Smooth muscle cell of trachea (primary cell): ENCODE data around the gene IFNA6. TPM values are rescaled to one million over a fixed set of nuclear protein-coding genes. Genes with fewer than 3 reads are reported as not detected.

Experiments
- total RNA-seq: library from RNA; depleted of rRNA; stranded (reverse); fragments of >200 nt; gene quantifications from 2 replicates; pipeline ENCODE4 v1.2.1, GENCODE V29; 2014

IFNA6 gene
- total RNA-seq = not detected in 2 replicates

GRCh38 chr9:21350787-21351186 is at the start of gene IFNA6:
Gene IFNA6 (minus strand): TSS chr9:21350887. CDS start chr9:21350887, 0 bp downstream.

GRCh38 chr9:21385131-21385670 is 34.5 kb upstream of the IFNA6 start, which contains the start of gene IFNA2:
Gene IFNA2 (minus strand): TSS chr9:21385398. CDS start chr9:21385329, 69 bp downstream.

GRCh38 chr9:21367957-21368356 is 17.3 kb upstream of the IFNA6 start, which contains the start of gene IFNA13:
Gene IFNA13 (minus strand): TSS chr9:21368057. CDS start chr9:21368010, 47 bp downstream.

GRCh38 chr9:21334701-21335632 is 15.7 kb downstream of the IFNA6 start, which contains the start of gene KLHL9:
Gene KLHL9 (minus strand): TSS chr9:21335404. CDS start chr9:21334859, 545 bp downstream.

GRCh38 chr9:21305213-21305612 is 45.5 kb downstream of the IFNA6 start, which contains the start of gene IFNA5:
Gene IFNA5 (minus strand): TSS chr9:21305313. CDS start chr9:21305256, 57 bp downstream.

Other genes with a start within 250 kb of the IFNA6 start
- gene IFNW1, start 209.1 kb downstream of the IFNA6 start, total RNA-seq = not detected in 2 replicates
- not detected in 2 replicates for gene IFNA21, start 184.2 kb downstream of the IFNA6 start, total RNA-seq
- gene IFNA4, start 163.3 kb downstream of the IFNA6 start, total RNA-seq = not detected in 2 replicates
- not detected in 2 replicates for gene IFNA7, start 148.7 kb downstream of the IFNA6 start, total RNA-seq
- gene IFNA10, start 143.7 kb downstream of the IFNA6 start, total RNA-seq = not detected in 2 replicates
- gene IFNA16, start 133.6 kb downstream of the IFNA6 start, total RNA-seq = not detected in 2 replicates
- not detected in 2 replicates for gene IFNA17, start 122.7 kb downstream of the IFNA6 start, total RNA-seq
- gene IFNA14, start 110.9 kb downstream of the IFNA6 start, total RNA-seq = not detected in 2 replicates
- not detected in 2 replicates for gene IFNA5, start 45.6 kb downstream of the IFNA6 start, total RNA-seq
- gene KLHL9, start 15.5 kb downstream of the IFNA6 start, total RNA-seq = 48.1 and 52.5 TPM in 2 replicates
- gene IFNA13, start 17.2 kb upstream of the IFNA6 start, total RNA-seq = not detected in 2 replicates
- gene IFNA2, start 34.5 kb upstream of the IFNA6 start, total RNA-seq = not detected in 2 replicates
- gene IFNA8, start 58.2 kb upstream of the IFNA6 start, total RNA-seq = not detected in 2 replicates
- not detected in 2 replicates for gene IFNA1, start 89.6 kb upstream of the IFNA6 start, total RNA-seq
- 5.1 and 11.2 TPM in 2 replicates for gene IFNE, start 131.4 kb upstream of the IFNA6 start, total RNA-seq